ENCODE data around the gene DGCR2. TPM values are rescaled to one million over a fixed set of nuclear protein-coding genes. Genes with fewer than 3 reads are reported as not detected.
"Not testable (repeated sequence)": the region's sequence is repeated elsewhere in the genome, so short reads cannot be mapped to it uniquely, and the experiment has no call there.

DGCR2 gene
- total RNA-seq, 2 donors from 2014 or later, result 85.8 to 104 TPM

DNA sequence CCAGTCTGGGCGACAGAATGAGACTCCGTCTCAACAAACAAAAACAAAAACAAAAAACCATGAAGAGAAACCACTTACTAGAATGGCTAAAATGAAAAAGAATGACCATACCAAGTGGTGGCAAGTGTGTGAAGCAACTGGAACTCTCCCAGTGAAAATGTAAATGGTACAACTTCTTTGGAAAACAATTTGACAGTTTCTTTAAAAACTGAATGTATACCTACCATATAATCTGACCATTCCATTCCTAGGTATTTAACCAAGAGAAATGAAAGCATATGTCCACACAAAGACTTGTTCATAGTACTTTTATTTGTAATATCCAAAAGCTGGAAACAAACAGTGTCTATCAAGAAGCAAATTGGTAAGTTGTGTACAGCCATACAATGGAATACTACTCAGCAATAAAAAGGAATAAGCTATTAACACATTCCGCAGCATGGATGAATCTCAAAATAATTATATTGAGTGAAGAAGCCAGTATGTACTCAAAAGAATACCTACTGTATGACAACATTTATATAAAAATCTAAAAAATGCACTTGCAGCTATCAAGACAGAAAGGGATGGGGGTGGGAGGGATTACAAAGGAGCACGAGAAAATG lies 27.7 kb downstream of the DGCR2 start:
- intact Hi-C loops (cut with DNase I, micrococcal nuclease), result no loop called here
- ATAC-seq (no peak), DNase-seq (no peak)

DNA sequence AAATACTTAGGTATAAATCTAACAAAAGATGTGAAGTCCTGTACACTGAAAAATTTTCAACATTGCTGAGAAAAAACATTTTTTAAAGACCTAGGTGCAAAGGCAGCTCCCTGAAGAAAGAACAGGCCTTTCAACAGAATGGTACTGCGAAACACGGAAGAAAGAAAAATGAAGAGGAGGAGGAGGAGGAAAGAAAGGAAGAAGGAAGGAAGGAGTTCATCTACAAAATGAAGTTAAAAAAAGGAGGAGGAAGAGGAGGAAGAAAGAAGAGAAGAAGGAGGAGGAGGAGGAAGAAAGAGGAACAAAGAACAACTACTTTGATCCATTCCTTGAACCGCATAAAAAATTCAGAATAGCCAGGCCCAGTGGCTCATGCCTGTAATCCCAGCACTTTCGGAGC lies 29.5 kb downstream of the DGCR2 start:
- intact Hi-C loops (cut with DNase I, micrococcal nuclease), result no loop called here
- DNase-seq, result no peak
- ATAC-seq, result no peak

DNA sequence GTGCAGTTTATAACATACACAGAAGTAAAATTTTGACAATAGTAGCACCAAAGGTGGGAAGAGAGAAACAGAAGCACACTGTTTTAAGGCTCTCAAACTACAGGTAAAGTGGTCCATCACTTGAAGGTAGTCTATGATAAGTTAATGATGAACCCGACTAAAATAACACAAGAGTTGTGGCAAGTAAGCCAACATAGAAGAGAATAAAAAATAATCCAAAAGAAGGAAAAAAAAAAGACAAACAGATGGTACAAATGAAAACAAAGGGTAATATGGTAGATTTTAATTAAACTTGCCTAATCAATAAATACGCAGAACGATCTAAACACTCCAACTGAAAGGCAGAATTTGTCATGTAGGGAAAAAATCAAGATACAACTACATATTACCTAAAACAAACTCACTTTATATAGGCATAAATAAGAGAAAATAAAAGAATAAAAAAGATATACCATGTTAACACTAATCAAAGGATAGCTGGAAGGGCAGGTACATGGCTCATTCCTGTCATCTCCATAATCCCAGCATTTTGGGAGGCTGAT lies 31.6 kb downstream of the DGCR2 start:
- intact Hi-C loops (cut with DNase I, micrococcal nuclease), result no loop called here
- ATAC-seq, result no peak

DNA sequence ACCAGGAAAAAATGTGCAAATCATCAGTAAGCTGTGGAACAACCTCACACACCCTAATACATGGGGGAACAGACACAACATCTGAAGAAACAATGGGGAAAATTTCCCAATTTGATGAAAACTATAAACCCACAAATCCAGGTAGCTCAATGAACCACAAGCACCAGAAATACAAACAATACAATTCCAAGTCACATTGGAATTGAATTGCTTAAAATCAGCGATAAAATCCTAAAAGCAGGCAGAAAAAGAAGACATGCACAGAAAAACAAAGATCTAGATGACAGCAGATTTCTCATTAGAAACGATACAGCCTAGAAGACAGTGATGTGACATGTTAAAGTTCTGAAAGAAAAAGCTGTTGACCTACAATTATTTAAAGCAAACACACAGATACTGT lies 32.0 kb downstream of the DGCR2 start:
- no peak for ATAC-seq
- no peak for DNase-seq
- intact Hi-C loops (cut with DNase I, micrococcal nuclease), result no loop called here

More for the DNA sequence above, 31.6 kb downstream of the DGCR2 start:
- no peak for DNase-seq

DNA sequence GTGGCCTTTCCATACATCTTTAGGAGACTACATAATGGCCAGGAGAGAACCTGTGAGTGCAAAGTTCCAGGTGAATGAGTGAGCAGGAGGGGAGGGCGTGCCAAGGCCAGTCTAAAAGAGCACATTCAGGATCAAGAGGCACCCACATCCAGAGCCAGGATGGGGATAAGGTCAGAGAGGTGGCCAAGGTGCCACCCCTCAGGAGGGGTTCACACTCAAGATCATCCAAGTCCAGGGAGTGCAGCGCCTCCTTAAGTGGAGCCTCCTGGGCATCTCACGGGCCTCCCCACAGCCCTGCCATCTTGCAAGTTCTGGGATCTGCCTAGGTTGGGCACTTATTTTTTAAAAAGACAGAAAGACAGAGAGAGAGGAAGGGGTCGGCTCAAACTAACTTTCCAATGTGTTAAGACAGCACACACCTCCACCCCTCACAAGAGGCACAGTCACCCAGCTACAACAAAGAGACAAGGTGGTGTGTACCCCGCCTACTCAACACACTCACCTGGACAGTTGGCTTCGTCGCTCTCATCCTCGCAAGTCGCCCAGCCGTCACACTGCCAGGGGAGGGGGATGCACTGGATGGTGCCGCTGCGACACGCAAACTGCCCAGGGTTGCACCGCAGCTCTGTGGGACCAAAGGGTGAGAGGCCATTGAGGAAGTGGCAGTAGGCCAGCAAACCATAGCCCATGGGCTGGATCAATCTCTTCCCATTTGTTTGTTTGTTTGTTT lies 33.2 kb downstream of the DGCR2 start:
- no peak for DNase-seq
- ATAC-seq, result no peak
- intact Hi-C loops (cut with DNase I, micrococcal nuclease), result no loop called here

DNA sequence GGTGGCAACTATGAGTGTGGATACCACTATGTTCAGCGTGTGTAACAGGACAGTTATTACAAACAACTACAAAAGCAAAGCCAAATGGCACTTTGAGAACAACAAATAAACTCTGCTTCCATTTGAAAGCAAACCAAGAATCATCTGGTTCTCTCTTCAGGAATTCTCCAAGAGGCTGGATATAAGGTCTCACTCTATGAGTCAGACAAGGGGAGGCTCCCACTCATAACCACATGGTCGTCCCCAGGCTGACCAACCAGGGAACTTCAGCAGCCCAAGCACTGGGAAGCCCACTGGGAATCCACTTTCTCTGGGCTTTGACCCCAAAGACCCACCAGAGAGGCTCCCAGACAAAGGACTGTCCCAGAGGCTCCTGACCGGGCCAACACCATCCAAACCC lies 35.3 kb downstream of the DGCR2 start:
- ATAC-seq (no peak), DNase-seq (no peak)
- intact Hi-C loops (cut with DNase I, micrococcal nuclease), result no loop called here

DNA sequence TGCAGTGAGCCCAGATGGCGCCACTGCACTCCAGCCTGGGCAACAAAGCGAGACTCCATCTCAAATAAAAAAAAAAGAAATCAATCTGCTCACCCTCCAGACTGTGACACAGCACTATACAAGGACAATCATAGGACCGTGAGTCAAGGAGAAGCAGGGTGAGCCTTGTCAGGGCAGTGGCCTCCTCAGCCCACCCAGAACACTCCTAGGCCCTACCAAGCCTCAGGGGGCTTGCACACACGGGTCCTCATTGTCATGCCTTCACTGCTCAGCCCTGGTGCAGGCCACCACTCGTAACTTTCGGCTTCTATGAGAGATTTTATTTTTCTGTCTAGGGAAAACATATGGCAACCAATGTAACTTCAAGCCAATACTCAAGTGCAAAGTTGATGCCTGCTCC lies 35.8 kb downstream of the DGCR2 start:
- DNase-seq, result no peak

DNA sequence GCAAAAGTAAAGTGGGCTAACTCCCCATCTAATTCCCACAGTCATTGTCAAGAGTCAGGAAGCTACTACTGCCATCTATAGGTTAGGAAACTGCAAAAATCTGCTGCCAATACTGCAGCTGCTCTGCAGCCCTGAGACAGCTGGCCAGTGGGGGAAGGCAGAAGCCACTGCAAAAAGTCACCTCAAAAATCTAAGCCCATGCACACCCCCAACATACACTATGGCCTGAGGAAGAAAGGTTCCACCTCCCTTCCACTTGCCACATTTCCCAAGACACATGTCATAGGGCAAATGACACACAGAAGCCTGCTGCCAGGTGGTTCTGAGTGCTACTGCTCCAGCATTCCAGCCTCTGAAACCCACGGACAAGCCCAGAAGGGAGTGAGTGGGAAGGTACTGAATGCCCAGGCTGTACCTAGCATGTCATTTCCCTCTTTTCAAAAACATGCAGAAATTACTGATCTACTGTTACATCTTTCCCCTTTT lies 36.9 kb downstream of the DGCR2 start:
- intact Hi-C loops (cut with DNase I, micrococcal nuclease), result no loop called here
- DNase-seq, result no peak
- ATAC-seq, result peak; percentile 52

More for the DNA sequence above, 35.8 kb downstream of the DGCR2 start:
- intact Hi-C loops (cut with DNase I, micrococcal nuclease), result no loop called here
- peak; percentile 19 for ATAC-seq

DNA sequence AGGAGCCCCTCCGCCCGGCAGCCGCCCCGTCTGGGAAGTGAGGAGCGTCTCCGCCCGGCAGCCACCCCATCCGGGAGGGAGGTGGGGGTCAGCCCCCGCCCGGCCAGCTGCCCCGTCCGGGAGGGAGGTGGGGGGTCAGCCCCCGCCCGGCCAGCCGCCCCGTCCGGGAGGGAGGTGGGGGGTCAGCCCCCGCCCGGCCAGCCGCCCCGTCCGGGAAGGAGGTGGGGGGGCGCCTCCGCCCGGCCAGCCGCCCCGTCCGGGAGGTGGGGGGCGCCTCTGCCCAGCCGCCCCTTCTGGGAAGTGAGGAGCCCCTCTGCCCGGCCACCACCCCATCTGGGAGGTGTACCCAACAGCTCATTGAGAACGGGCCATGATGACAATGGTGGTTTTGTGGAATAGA lies 37.6 kb downstream of the DGCR2 start:
- DNase-seq; ATAC-seq; intact Hi-C loops (cut with DNase I, micrococcal nuclease): not testable (repeated sequence)

DNA sequence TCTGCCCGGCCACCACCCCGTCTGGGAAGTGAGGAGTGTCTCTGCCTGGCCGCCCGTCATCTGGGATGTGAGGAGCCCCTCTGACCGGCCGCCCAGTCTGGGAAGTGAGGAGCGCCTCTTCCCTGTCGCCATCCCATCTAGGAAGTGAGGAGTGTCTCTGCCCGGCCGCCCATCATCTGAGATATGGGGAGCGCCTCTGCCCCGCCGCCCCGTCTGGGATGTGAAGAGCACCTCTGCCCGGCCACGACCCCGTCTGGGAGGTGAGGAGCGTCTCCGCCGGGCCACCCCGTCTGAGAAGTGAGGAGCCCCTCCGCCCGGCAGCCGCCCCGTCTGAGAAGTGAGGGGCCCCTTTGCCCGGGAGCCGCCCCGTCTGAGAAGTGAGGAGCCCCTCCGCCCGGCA lies 38.1 kb downstream of the DGCR2 start:
- ATAC-seq; DNase-seq; intact Hi-C loops (cut with DNase I, micrococcal nuclease): not testable (repeated sequence)

DNA sequence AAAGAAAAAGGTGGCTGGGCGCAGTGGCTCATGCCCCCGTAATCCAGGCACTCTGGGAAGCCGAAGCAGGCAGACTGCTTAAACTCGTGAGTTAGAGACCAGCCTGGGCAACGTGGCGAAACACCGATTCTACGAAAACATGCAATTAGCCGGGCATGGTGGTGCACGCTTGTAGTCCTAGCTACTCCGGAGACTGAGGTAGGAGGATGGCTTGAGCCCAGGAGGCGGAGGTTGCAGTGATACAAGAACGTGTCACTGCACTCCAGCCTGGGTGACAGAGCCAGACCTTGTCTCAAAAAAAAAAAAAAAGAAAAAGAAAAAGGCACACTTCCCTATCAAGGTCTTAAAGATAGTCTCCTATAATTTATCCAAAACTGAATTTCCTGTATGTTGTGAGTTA lies 39.4 kb downstream of the DGCR2 start:
- intact Hi-C loops (cut with DNase I, micrococcal nuclease), result no loop called here
- ATAC-seq (no peak), DNase-seq (no peak)

DNA sequence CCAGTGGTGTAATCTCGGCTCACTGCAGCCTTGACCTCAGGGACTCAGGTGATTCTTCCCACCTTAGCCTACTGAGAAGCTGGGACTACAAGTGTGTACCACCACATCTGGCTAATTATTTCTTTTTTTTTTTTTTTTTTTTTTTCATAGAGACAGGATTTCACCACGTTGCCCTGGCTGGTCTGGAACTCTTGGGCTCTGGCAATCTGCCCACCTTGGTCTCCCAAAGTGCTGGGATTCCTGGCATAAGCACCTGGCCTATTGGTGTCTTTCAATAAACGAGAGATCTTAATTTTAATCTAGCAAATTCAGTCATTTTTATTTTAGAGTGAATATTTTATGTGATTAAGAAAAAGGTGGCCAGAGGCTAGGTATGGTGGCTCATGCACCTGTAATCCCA lies 40.1 kb downstream of the DGCR2 start:
- intact Hi-C loops (cut with DNase I, micrococcal nuclease), result no loop called here
- ATAC-seq (no peak), DNase-seq (no peak)

DNA sequence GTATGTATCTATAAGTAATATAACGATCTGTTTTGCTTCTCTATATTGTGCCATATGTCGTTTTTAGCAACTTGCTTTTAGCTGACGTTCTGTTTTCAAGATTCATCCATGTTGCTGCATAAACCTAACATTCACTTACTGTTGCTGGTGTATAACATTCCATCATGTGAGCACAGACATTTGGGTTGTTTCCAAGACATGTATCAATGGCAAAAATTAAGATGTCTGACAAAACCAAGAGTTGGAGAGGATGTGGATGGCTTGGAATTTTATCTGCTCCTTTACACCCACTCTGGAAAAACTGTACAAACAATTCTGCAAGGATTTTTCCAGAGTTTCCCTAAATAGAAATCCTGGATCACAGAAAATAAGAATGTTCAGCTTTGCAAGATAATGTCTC lies 40.9 kb downstream of the DGCR2 start:
- intact Hi-C loops (cut with DNase I, micrococcal nuclease), result no loop called here
- DNase-seq, result no peak
- ATAC-seq, result no peak

DNA sequence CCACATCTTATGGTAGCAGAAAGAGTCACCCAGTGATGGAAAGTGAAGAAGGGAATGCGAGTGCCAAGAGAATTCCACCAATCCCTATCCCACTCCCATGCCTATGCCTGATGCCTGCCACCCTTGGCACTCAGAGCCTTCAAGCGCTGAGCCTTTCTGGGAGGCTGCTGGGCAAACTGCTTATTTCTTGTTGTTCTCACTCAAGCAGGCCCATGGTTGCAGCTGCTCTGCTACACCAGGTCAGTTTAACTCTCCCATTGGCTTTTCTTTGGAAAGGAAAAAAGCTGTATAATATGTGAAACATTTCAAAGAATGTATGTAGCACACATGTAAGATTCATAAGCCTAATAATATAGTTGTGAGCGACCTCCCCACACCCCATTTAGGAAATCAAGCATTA lies 41.4 kb downstream of the DGCR2 start:
- DNase-seq, result no peak
- intact Hi-C loops (cut with DNase I, micrococcal nuclease), result no loop called here
- ATAC-seq, result no peak

DNA sequence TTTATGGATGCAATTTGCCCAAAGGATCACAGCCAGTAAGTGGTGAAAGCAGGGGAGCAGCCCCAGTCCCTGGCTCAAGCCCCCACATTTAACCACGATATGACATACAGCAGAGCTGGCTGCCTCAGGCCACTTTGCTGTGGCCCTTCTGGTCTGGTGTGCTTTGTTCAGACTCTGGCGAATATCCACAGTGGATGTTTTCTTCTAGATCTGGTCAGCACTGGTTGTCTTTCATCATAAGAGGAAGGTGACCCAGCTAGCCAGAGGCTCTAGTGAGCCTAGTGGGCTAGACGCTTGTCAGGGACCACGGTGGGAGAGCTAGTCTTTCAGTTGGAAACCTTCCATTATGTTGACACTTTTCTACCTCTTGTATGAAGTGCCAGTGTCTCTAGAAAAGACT lies 42.5 kb downstream of the DGCR2 start:
- intact Hi-C loops (cut with DNase I, micrococcal nuclease), result no loop called here
- DNase-seq, result no peak
- no peak for ATAC-seq

DNA sequence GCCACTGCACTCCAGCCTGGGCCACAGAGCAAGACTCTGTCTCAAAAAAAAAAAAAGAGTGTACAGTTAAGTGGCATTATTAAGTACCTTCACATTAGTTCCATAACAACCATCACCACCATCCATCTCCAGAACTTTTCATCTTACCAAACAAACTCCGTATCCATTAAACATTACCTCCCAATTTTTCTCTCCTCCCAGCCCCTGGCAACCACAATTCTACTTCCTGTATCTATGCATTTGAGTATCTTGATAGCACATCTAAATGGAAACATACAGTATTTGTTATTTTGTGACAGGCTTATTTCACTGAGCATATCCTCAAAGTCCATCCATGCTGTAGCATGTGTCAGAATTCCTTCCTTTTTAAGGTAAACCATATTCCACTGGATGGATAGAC lies 46.8 kb downstream of the DGCR2 start:
- DNase-seq (no peak), ATAC-seq (no peak)
- intact Hi-C loops (cut with DNase I, micrococcal nuclease), result no loop called here

DNA sequence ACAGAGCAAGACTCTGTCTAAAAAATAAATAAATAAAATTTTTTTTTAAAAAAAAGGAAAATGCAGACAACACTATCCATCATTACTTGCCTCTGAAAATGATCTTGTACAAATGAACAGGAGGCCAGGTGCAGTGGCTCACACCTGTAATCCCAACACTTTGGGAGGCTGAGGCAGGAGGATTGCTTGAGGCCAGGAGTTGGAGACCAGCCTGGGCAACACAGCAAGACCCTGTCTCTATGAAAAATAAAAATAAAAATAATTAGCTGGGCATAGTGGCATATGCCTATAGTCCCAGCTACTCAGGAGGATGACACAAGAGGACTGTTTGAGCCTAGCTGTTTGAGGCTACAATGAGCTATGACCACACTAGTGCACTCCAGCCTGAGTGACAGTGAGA lies 49.4 kb downstream of the DGCR2 start:
- ATAC-seq; DNase-seq; intact Hi-C loops (cut with DNase I, micrococcal nuclease): not testable (repeated sequence)

DNA sequence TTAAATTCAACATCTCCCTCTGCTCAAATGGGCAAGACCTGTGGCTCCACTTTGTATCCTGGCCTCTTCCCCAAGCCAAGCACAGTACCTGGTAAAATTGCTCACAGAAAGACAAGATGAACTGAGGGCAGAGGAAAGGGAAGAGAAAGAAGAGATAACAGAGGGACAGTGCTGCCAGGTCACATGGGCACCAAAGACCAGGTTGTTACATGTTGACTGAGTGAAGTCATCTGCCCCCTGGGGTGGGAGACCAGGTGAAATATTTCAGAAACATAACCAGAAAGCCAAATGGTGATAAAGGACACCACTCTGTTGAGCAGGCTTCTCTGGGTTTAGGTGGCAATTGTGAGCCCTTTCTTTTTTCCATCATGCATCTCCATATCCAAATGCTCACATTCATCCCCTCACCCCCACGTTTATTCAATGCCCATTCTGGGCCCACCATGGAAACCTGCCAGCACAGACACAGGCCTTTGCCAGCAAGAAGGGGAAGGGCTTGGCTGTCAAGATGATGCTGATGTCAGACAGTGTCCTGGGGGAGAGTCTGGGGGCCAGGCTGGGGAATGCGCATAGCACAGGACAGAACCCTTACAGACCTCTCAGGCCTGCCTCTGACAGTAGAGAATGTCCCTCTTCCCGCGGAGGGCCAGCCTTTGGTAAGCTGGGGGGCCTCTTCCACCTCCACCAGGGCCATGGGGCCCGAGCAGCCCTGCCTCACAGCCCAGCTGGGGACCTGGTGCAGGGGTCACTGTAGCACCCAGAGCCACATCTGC lies 51.6 kb downstream of the DGCR2 start:
- intact Hi-C loops (cut with DNase I, micrococcal nuclease), result no loop called here
- DNase-seq (no peak), ATAC-seq (no peak)

DNA sequence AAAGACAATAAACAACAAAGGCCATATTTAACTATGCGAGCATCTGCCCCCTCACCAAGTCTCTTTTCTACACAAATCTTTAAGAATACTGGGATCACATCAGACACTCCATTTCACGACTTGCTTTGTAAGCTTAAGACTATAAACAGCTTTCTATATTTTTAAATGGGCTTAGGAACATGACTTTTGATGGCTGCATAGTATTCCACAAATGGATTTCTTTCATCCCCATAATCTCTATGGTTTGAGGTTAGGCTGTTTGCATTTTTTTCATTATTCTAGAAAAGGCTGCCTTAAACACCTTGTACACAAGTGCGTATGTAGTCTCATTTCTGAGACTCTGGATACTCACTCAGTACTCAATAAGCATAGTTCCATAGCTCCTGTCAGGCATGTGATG lies 52.8 kb downstream of the DGCR2 start:
- intact Hi-C loops (cut with DNase I, micrococcal nuclease), result no loop called here
- DNase-seq, result no peak
- ATAC-seq, result no peak

DNA sequence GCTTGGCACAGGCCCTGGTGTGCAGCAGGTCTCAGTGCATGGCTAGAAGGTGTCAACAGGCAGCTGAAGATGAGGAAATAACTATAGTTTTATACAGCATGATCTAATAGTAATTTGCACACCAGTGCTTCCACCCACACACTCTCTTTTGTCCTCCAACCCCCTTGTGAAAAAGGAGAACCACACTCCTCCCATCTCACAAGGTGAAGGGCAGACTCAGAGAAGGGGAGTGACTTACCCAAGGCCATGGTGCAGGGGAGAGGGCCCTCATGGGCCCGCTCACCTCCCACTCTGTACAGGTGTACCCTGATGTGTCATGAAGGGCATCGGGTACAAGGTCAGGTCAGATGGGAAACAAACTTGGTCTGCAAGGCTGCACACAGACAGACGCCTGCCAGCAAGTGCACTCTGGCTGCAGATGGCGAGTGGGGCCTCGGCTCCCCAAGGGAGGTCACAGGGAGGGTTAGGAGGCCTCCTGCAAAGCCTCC lies 53.4 kb downstream of the DGCR2 start:
- peak; percentile 9 for ATAC-seq

More for the DNA sequence above, 53.4 kb downstream of the DGCR2 start:
- DNase-seq, result no peak
- intact Hi-C loops (cut with DNase I, micrococcal nuclease), result no loop called here

Measured in left colon (tissue), 2 donors.